SKM-1 (cell line): ENCODE data around the gene BCO2.

Source experiments
- DNase-seq: peaks from one replicate; lab custom pipeline; 2025; ENCODE audit not compliant: unreplicated experiment; lab: John Stamatoyannopoulos, UW

BCO2 gene

DNA sequence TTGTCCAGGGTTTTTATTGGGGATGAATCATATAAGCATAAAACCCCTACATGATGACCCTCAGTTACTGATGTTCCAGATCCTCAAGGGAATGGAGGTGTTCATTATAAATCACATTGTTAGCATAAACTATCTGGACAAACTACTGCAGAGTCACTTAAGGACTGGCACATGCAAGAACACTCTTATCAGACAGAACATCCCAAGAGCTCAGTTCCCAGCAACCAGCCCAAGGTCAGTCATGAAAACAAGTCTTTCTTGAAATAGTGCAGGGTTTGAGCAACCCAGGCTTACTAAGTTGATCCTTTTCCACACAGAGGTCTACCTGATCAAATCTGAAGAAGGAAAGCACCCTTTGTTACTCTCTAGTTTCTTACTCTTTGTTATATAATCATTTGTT, 37.4 kb downstream of the BCO2 start:
- DNase-seq, result no peak

DNA sequence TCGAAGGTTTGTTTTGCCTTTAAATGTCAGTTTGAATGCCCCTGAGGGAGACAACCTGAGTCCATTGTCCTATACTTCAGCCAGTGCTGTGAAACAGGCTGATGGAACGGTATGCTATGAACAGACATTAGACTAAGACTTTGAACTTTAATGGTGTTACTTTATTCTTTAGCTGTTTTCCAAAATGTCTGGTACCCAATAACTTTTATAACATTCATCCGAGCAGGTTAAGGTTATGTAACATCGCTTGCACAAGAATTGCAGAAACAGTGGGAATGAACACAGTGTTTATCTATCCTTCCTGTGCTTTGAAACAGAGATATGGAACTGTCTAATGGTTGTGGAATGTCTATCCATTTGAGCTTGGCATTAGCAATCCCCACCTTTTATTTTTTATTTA, 38.4 kb downstream of the BCO2 start:
- DNase-seq, result no peak

DNA sequence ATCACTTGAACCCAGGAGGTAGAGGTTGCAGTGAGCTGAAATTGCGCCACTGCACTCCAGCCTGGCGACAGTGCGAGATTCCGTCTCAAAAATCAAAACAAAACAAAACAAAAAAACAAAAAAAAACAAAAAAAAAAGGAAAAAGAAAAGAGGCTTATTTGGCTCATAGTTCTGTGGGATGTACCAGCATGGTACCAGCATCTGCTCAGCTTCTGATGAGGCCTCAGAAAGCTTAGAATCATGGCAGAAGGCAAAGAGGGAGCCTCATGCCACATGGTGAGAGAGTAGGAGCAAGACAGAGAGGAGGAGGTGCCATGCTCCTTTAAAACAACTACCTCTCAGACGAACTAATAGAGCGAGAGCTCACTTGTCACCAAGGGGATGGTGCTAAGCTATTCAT, 40.3 kb downstream of the BCO2 start:
- no peak for DNase-seq

DNA sequence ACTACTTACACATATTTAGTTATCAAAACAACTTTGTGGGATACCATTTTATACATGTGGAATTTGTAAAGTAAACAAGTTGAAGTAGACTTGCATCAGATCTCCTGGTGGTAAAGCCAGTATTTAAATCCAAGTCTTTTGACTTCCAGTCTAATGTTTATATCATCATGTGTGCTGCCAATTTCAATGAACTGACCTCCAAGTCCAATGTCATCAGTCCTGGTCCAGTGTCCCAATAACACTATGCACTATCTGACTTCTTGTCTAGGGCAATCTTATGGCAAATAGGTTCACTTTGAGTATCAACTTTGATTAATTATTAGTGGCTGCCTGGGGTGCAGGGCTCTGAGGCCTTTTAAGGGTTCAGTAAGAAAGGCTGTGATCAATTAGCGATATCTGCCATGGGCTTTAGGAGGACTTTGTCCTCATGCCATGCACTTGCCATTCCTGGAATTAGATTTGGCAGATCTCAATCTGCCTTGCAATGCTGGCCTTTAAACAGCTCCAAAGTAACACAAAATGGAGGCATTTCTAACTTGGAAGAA, 41.3 kb downstream of the BCO2 start:
- DNase-seq, result no peak

- peak; percentile 74 for DNase-seq
Observed at GRCh38 chr11:112219476-112220232, 44.3 kb downstream of the BCO2 start.

- no peak for DNase-seq
Observed at GRCh38 chr11:112221274-112221835, 46.0 kb downstream of the BCO2 start.

- peak; percentile 8 for DNase-seq
Observed at GRCh38 chr11:112222303-112222702, 47.0 kb downstream of the BCO2 start.

DNA sequence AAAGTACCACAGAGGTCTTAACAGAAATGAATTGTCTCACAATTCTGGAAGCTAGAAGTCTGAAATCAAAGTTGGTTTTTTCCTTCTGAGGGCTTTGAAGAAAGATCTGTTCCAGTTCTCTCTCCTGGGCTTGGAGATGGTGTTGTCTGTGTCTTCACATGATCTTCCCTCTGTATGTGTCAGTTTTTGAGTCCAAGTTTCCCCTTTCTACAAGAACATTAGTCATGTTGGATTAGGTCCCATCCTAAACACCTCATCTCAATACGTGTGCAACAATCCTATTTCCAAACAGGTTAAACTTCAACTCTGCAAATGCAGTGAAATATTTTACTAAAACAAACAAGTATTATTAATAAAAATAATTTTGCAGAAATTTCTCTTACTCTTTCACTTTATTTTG, 47.8 kb downstream of the BCO2 start:
- no peak for DNase-seq

DNA sequence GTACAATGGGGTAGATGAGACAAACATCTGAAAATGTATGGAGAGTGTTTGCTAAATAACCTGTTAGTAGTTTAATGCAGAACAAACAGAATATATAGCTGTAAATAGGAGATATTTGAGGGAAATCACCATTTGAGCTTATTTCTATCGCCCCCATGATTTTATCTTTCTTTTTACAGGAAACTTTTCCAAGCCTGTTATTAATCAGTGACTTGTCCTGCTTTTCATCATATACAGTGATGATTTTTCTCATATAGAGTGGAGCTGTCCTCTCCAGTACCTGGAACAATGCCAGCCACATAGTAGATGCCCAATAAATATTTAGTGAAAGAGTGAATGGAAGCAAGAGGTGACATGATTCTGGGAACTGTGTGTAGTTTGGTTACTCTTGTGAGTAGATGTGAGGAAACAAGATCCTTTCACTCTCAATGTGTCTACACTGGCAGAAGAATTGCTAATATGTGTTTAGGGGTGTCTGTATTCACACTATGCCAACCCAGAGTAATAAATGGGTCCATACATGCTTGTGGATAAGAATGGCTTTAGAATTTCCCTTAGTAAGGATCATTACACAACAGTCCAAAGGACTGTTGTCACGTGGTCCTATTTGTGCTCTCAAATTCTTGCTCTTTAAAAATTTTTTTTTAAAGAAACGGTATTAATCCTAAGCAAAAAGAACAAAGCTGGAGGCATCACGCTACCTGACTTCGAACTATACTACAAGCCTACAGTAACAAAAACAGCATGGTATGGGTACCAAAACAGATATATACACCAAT, 48.6 kb downstream of the BCO2 start:
- no peak for DNase-seq

DNA sequence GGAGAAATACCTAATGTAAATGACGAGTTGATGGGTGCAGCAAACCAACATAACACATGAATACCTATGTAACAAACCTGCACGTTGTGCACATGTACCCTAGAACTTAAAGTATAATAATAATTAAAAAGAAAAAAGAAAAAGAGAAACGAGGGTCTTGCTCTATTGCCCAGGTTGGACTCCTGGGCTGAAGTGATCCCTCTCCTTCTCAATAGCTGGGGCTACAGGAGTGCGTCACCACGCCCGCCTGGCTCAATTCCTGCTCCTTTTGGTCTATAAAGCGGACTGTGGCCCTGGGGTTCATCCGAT, 50.4 kb downstream of the BCO2 start:
- DNase-seq, result no peak

DNA sequence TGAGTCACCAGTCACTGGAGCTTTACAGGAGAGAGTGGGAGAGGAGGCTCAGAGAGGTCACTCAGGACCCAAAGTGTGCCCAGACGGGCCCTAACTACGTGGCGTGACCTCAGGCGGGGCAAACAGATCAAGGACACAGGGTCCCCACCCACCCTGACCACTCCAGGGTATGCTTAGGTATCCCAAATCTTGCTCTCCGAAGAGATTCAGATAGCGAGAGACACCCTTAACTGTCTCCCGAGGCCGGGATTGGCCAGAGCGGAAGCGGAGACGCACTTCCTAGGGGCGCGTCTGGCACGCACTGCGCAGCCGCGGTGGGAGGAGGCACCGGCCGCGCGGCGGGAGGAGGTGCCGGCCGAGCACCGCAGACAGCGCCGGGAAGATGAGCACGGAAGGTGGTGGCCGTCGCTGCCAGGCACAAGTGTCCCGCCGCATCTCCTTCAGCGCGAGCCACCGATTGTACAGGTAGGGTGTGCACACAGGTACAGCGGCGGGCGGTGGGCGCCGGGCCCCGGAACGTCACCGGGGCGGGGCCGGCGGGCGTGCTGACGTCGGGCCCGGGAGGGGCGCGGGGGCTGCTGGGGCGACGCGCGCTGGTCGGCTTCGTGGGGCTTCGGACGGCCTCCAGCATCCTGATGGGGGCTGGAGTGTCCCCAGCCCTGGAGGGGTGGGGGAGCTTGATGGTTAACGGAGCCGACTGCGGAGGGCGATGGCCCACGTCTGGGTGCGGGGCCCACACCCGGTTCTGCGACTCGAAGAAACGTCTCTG, 50.9 kb downstream of the BCO2 start, which contains the start of gene PTS:
Gene PTS, plus strand, starts transcription at position 367 of the 769 bp plus-strand sequence. Its CDS starts 16 bp downstream, at position 383.
- peak; percentile 73 for DNase-seq

GRCh38 chr11:112226831-112227401, 51.6 kb downstream of the BCO2 start:
- no peak for DNase-seq

DNA sequence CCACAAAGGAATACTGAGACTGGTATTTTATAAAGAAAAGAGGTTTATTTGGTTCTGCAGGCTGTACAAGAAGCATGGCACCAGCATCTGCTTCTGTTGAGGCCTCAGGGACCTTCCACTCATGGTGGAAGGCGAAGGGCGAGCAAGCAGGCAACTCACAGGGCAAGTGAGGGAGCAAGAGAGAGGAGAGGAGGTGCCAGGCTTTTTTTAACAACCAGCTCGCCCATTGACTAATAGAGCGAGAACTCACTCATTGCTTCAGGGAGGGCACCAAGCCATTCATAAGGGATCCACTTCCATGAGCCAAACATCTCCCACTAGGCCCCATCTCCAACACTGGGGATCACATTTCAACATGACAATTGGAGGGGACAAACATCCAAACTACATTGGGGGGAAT, 52.2 kb downstream of the BCO2 start:
- DNase-seq, result no peak

DNA sequence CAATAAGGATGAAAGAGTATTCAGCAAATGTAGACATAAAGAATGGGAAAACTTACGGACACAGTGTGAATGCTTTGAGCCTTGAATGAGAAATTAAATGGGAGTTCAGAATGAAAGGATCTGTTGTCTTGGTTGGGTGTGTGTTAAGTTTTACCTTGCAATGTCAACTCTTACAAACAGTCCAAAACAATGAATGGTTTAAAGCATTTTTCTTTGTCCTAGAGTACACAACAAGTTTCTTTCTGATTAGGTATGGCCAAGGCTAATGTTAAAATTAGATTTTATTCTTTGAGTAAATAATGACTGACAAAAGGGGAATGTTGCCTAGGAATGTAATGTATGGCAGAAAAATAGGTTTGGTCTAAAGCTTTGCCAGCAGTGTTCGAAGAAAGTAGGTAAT, 53.4 kb downstream of the BCO2 start:
- no peak for DNase-seq

DNA sequence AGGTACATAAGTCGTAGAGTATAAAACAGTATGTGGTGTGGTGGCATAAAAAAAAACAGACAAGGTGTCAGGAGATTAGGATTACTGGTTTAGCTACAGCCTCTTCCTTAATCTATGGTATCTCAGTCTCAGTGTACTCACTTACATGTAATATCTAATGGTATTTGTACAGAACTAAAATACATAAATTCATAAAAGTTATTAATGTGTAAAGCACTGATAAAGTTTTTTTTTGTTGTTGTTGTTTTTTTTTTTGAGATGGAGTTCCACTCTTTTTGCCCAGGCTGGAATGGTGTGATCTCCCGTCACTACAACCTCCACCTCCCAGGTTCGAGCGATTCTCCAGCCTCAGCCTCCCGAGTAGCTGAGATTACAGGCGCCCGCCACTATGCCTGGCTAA, 53.8 kb downstream of the BCO2 start:
- no peak for DNase-seq

DNA sequence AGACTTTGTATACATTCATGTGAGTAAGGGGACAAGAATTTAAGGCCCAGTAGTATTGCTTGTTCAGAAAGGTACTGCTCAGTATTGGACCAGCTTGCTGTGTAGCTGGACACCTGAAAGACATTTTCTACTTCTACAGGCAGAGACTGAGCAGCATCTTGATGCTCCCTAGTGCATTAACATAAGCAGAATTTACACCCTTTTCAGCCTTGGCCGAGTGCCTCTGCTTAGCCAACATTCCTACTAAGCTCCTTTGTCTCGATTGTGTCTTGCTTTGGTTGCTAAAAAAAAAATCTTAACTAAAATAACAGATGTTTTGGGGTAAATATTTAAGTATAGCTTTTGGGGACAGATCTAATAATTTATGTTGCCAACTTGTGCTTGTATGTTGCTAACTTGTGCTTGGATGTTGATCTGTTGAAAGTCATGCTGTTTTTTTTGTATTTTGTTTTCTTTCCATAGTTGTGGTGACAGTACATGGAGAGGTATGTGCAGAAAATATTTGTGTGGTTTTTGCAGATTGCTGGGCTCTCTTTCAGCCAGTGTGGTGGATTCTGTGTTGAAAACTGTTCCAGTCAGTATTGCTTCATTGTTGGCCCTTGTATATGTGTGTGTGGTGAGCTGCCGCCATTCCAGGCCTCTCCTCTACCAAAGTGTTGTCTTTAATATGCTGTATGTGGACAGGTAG, 54.6 kb downstream of the BCO2 start:
- DNase-seq, result no peak

GRCh38 chr11:112231952-112232351, 56.6 kb downstream of the BCO2 start:
- no peak for DNase-seq

- DNase-seq, result no peak
Observed at GRCh38 chr11:112235750-112236390, 60.6 kb downstream of the BCO2 start.

DNA sequence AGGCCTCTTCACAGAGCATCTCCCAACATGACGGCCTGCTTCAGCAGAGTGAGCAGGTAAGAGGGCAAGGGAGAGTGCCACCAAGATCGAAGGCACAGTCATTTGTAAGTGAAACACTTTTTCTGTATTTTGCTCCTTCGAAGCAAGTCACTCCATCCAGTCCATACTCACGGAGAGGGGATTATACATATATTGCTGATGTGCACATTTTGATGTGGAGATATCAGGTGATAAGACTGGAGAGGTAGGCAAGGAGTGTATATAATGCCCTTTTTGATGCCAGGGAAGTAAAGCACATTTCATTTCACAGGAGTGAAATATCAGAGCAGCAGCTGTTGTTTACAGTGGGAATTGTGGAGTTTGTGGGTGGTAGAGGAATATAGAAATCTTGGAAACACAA, 62.1 kb downstream of the BCO2 start:
- no peak for DNase-seq

- no peak for DNase-seq
Observed at GRCh38 chr11:112238041-112238440, 62.7 kb downstream of the BCO2 start.
